Vagina (tissue), 2 donors: ENCODE results near the gene SCAMP4.

Experiments
- CTCF ChIP-seq, 3 experiments: fragments of 450-650 bp in 2 of 3; fragments of 200-600 bp in 1 of 3; sonication (generic) in 1 of 3; IDR thresholded peaks; one replicate each; pipeline ENCODE4 v1.5.1; 2017 to 2019; ENCODE audit warnings: antibody characterized with exemption in 3 of 3, mild to moderate bottlenecking in 2 of 3, moderate library complexity in 2 of 3
- POLR2AphosphoS5 ChIP-seq, 2 donors: sonication (generic); formaldehyde crosslinking; IDR thresholded peaks; one replicate each; pipeline ENCODE4 v1.9.0; 2017; ENCODE audit warnings: antibody characterized with exemption in 2 of 2, mild to moderate bottlenecking in 2 of 2, low read depth in 1 of 2; ENCODE audit not compliant: insufficient read depth in 1 of 2

- TF ChIP-seq CTCF (IDR thresholded peaks at IDR 0.05) = no peak
- no peak for TF ChIP-seq POLR2AphosphoS5 (IDR thresholded peaks at IDR 0.05; ENCODE audit: insufficient read depth in 1 of 2, low read depth in 1 of 2)
Observed at GRCh38 chr19:1872807-1873523, 32.2 kb upstream of the SCAMP4 start.
